NCI-H1105 treated with DMSO at 0.1 percent for 48 hours (cell line): ENCODE data around the gene TOMT.

Experiments
- DNase-seq: peaks from one replicate; lab custom pipeline; 2025; lab: John Stamatoyannopoulos, UW

Gene TOMT

GRCh38 chr11:72105888-72106287, at the start of gene TOMT:
TSS of gene TOMT (plus strand) at chr11:72105924. CDS start at chr11:72105952, 28 bp downstream.
- DNase-seq, result no peak

GRCh38 chr11:72058416-72059034, 47.2 kb upstream of the TOMT start:
- peak; percentile 93 for DNase-seq

GRCh38 chr11:72061739-72062396, 43.9 kb upstream of the TOMT start:
- no peak for DNase-seq

- no peak for DNase-seq
These were observed 38.9 kb upstream of the TOMT start for GRCh38 chr11:72066855-72067254.

GRCh38 chr11:72067266-72067665, 38.5 kb upstream of the TOMT start:
- no peak for DNase-seq

GRCh38 chr11:72067676-72068075, 38.0 kb upstream of the TOMT start:
- DNase-seq, result no peak

GRCh38 chr11:72069200-72069599, 36.5 kb upstream of the TOMT start:
- no peak for DNase-seq

GRCh38 chr11:72069787-72070251, 35.9 kb upstream of the TOMT start:
- no peak for DNase-seq

GRCh38 chr11:72070491-72070890, 35.2 kb upstream of the TOMT start:
- no peak for DNase-seq

GRCh38 chr11:72072348-72072747, 33.4 kb upstream of the TOMT start:
- no peak for DNase-seq

- no peak for DNase-seq
These were observed 30.6 kb upstream of the TOMT start for GRCh38 chr11:72075109-72075508.

- DNase-seq, result no peak
These were observed 30.0 kb upstream of the TOMT start for GRCh38 chr11:72075756-72076155.

GRCh38 chr11:72078477-72078876, 27.2 kb upstream of the TOMT start:
- no peak for DNase-seq

GRCh38 chr11:72079819-72080325, 25.9 kb upstream of the TOMT start:
- no peak for DNase-seq

GRCh38 chr11:72080326-72081183, 25.2 kb upstream of the TOMT start, which contains the start of the genes LRRC51 and NUMA1:
TSS of gene LRRC51 (plus strand) at chr11:72080850. CDS start at chr11:72089084, 8,234 bp downstream.
TSS of gene NUMA1 (minus strand) at chr11:72080542. CDS start at chr11:72035943, 44,599 bp downstream.
- DNase-seq, result peak; percentile 100

- DNase-seq, result no peak
These were observed 24.5 kb upstream of the TOMT start for GRCh38 chr11:72081184-72081644.

GRCh38 chr11:72081821-72082453, 23.8 kb upstream of the TOMT start:
- no peak for DNase-seq

- DNase-seq, result no peak
These were observed 22.3 kb upstream of the TOMT start for GRCh38 chr11:72083414-72083813.

- DNase-seq, result no peak
These were observed 21.6 kb upstream of the TOMT start for GRCh38 chr11:72084076-72084475.

GRCh38 chr11:72084965-72085364, 20.8 kb upstream of the TOMT start:
- no peak for DNase-seq

- no peak for DNase-seq
These were observed 19.9 kb upstream of the TOMT start for GRCh38 chr11:72085621-72086351.
